GM18520 (cell line): ENCODE measurements around the gene RSF1.
"Not testable (repeated sequence)": the region's sequence is repeated elsewhere in the genome, so short reads cannot be mapped to it uniquely, and the experiment has no call there.

Experiments used
- ATAC-seq: cut with Tn5 transposase; IDR thresholded peaks from one replicate; pipeline ENCODE4 v1.9.1; 2021; ENCODE audit not compliant: unreplicated experiment

RSF1 gene

GRCh38 chr11:77820565-77821348 is at the start of gene RSF1, which contains the start of gene AAMDC:
Gene RSF1 (minus strand): TSS chr11:77820722. CDS start chr11:77820714, 8 bp downstream.
Gene AAMDC (plus strand): TSS chr11:77821144. CDS start chr11:77842497, 21,353 bp downstream.
- peak; percentile 79 for ATAC-seq

DNA sequence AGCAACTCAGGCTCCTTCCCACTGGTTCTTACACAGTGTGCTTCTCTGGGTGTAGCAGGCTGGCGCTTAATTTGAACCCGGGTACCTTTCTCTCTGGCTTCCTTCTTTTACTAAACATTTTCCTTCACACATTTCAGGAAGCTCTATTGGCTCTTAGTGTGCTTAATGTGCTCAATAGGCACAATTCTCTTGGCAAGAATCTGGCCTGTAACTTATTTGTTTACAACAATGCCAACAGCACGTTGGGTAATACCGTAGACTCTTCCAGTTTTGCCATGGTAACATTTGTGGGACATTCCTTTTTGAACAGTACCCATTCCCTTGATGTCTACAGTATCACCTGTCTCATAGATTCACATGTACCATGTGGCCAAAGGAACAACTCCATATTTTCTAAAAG is 48.2 kb upstream of the RSF1 start:
- no peak for ATAC-seq

DNA sequence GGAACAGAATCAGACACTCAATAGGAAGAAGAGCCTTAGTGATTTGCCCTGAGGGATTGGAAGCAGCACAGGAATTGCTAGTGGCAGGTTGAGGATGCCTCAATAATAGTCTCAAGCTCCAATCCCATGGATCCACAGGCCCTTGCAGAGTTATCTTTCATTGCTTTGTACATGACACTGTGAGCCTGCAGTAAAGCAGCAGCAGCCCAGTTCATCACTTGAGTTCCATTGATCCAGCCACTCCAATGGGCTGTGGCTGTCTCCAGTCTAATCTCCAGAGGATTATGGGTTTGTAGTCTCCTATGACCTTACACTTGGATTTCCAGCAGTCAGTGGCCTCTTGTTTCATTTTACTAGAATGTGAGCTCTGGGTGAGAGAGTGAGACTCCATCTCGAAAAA is 45.8 kb upstream of the RSF1 start:
- no peak for ATAC-seq

GRCh38 chr11:77865805-77866204 is 45.3 kb upstream of the RSF1 start:
- ATAC-seq, result no peak

DNA sequence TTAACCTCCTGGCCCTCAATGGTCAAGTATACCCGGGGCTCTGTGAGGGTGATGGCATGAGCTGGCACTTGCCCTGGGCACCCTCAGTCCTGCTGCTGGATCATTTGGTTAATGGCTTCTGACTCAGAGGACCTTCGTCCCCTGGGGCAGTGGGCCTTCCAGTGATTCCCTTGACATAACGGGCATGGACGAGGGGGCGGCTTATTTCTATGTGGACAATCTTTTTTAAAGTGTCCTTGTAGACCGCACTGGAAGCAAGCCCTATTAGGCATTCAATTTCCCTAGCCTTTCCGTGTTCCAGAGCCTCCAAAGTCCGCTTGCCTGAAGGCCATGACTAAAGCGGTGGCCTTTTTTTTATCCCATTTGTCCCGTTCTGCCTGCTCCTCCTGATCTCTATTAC is 40.9 kb upstream of the RSF1 start:
- not testable (repeated sequence) for ATAC-seq

DNA sequence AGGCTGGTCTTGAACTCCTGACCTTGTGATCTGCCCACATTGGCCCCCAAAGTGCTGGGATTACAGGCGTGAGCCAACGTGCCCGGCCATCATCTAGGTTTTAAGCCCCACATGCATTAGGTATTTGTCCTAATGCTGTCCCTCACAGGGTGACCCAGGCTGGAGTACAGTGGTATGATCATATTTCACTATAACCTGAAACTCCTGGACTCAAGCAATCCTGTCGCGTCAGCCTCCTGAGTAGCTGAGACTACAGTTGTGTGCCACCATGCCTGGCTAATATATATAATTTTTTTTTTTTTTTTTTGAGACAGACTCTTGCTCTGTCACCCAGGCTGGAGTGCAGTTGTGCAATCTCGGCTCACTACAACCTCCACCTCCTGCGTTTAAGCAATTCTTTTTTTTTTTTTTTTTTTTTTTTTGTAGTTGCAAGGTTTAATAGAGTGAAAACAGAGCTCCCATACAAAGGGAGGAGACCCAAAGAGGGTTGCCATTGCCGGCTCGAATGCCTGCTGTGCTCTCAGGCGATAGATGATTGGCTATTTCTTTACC is 37.5 kb upstream of the RSF1 start:
- ATAC-seq, result not testable (repeated sequence)

- no peak for ATAC-seq
Observed at GRCh38 chr11:77854838-77855237, 34.3 kb upstream of the RSF1 start.

DNA sequence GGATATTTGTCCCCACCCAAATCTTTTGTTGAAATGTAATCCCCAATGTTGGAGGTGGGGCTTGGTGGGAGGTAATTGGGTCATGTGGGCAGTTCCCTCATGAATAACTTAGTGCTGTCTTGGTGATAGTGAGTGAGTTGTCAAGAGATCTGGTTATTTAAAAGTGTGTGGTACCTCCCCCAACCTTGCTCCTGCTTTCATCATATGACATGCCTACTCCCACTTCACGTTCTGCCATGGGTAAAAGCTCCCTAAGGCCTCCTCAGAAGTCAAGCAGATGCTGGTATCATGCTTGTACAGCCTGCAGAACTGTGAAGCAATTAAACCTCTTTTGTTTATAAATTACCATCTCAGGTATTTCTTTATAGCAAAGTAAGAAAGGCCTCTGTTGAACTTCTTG is 31.0 kb upstream of the RSF1 start:
- no peak for ATAC-seq

DNA sequence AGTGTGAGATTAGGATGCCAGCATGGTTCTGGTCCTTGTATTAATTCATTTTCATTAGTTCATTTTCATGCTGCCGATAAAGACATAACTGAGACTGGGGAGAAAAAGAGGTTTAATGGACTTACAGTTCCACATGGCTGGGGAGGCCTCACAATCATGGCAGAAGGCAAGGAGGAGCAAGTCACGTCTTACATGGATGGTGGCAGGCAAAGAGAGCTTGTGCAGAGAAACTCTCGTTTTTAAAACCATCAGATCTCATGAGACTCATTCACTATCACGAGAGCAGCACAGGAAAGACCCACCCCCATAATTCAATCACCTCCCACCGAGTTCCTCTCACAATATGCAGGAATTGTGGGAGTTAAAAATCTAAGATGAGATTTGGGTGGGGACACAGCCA is 23.2 kb upstream of the RSF1 start:
- ATAC-seq, result not testable (repeated sequence)

DNA sequence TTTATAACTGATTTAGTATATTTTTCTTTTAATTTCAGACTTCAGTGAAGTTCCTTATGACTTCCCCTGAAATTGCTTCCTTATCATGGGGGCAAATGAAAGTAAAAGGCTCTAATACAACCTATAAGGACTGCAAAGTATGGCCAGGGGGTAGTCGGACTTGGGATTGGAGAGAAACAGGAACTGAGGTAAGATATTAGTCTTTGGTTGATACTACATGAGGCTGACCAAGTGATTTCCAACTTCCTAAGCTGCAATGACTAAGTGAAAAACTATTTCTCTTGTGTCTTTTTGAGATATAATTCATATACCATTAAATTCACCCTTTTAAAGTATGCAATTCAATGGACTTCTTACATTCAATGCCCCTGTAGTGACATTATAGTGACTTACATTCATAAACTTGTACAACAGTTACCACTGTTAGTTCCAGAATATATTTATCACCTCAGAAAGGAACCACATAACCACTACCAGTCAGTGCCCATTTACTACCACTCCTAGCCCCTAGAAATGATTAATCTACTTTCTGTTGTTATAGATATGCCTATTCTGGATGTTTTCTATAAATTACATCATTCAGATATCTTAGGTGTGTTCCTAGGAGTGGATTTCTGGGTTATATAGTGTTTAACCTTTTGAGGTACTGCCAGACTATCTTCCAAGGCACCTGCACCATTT is 22.1 kb upstream of the RSF1 start:
- no peak for ATAC-seq

GRCh38 chr11:77833302-77833701 is 12.8 kb upstream of the RSF1 start:
- ATAC-seq, result no peak

DNA sequence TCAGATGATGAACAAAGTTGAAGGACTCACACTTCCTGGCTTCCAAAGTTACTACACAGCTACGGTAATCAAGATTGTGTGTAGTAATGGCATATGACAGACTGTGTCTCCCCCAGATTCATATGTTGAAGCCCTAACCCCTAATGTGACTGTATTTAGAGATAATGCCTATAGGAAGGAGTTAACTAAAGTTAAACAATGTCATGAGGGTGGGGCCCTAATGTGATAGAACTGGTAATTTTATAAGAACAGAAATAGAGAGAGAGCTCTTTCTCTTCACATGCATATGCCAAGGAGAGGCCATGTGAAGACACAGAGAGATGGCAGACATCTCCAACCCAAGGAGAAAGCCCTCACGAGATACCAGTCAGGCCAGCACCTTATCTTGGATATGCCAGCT is 8.4 kb upstream of the RSF1 start:
- no peak for ATAC-seq

- no peak for ATAC-seq
Observed at GRCh38 chr11:77823775-77824174, 3.3 kb upstream of the RSF1 start.

DNA sequence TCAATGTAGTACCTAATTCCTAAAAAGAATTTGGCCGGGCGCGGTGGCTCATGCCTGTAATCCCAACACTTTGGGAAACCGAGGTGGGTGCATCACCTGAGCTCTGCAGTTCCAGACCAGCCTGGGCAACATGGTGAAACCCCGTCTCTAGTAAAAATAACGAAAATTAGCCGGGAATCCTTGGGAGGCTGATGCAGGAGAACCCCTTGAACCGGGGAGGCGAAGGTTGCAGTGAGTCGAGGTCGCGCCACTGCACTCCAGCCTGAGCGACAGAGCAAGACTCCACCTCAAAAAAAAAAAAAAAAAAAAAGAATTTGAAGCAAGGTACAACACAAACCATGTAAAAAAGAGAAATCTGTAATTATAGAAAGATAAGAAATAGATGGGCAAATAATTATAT is 1.6 kb upstream of the RSF1 start:
- ATAC-seq, result not testable (repeated sequence)

- ATAC-seq, result no peak
Observed at GRCh38 chr11:77821349-77821851, 878 bp upstream of the RSF1 start.

DNA sequence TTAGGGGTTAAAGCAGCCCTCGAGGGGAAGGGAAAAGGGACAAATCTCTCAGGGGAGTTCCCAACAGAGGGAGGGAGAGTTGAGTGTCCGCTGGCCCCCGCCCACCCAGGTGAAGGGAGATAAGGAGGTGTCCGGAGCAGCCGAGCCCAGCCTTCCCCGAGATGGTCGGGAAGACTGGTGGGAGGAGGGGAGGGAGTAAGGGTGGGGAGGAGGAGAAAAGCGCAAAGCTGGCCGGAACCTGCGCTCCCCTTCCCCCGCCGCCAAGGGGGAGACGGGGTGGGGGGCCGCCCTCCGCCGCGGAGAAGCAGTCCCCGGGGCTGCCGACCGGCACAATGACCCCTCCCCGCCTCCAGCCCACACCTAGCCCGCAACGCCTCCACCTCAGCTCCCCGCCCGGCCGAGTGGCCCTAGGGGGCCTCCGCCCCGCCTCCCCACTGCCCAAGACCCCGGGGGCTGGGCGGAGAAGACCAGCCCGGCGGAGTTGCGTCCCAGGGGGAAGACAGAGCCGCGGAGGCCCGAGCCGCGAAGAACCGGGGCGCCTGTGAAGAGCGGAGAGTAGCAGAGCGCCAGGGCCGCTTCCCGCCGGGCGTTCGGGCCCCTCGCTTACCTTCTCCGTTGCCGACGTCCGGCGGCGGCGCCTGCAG is 479 bp downstream of the RSF1 start:
- peak; percentile 7 for ATAC-seq

- ATAC-seq, result peak; percentile 44
Observed at GRCh38 chr11:77819411-77819920, 1.1 kb downstream of the RSF1 start.

GRCh38 chr11:77815459-77815858 is 5.1 kb downstream of the RSF1 start:
- no peak for ATAC-seq

GRCh38 chr11:77814848-77815247 is 5.7 kb downstream of the RSF1 start:
- no peak for ATAC-seq

- no peak for ATAC-seq
Observed at GRCh38 chr11:77813256-77813655, 7.3 kb downstream of the RSF1 start.

GRCh38 chr11:77806993-77807392 is 13.5 kb downstream of the RSF1 start:
- ATAC-seq, result no peak
